Erythroblast (primary cell): Measurements from ENCODE around the gene UBXN11.
A peak's percentile ranks its signal among the peaks of the same experiment; 100 is the strongest.
"Not testable (repeated sequence)": the region's sequence is repeated elsewhere in the genome, so short reads cannot be mapped to it uniquely, and the experiment has no call there.

Experiments used
- DNase-seq, 2 experiments: peaks; one replicate each; lab custom pipeline; 2025; lab: John Stamatoyannopoulos, UW
- GATA1 ChIP-seq: IDR thresholded peaks from 2 replicates; pipeline ENCODE4 v1.6.1; 2011; ENCODE audit warnings: low read depth, mild to moderate bottlenecking, control low read depth, low read length, moderate library complexity
- POLR2A ChIP-seq: IDR thresholded peaks from 2 replicates; pipeline ENCODE4 v1.6.1; 2011; ENCODE audit warnings: mild to moderate bottlenecking, low read length

UBXN11 gene

GRCh38 chr1:26346274-26347033, 40.0 kb upstream of the UBXN11 start:
- TF ChIP-seq POLR2A (no peak), GATA1 (no peak)
- DNase-seq: no peak

GRCh38 chr1:26345718-26346117, 39.3 kb upstream of the UBXN11 start:
- no peak for DNase-seq
- TF ChIP-seq POLR2A: no peak
- TF ChIP-seq GATA1: no peak

- TF ChIP-seq GATA1: no peak
- TF ChIP-seq POLR2A: no peak
- no peak for DNase-seq
Observed at GRCh38 chr1:26344147-26344920, 37.9 kb upstream of the UBXN11 start.

GRCh38 chr1:26340047-26340481, 33.6 kb upstream of the UBXN11 start:
- DNase-seq: no peak
- TF ChIP-seq GATA1 (no peak), POLR2A (no peak)

GRCh38 chr1:26338670-26339069, 32.2 kb upstream of the UBXN11 start:
- no peak for TF ChIP-seq GATA1
- TF ChIP-seq POLR2A: no peak
- DNase-seq: no peak

GRCh38 chr1:26337625-26338024, 31.2 kb upstream of the UBXN11 start:
- no peak for TF ChIP-seq GATA1
- no peak for DNase-seq

- DNase-seq: no peak
- TF ChIP-seq GATA1 (no peak), POLR2A (no peak)
Observed at GRCh38 chr1:26337206-26337535, 30.7 kb upstream of the UBXN11 start.

GRCh38 chr1:26336477-26337205, 30.2 kb upstream of the UBXN11 start:
- peak in 1 of 2 experiments; percentile 80 for DNase-seq

GRCh38 chr1:26335774-26336476, 29.5 kb upstream of the UBXN11 start:
- TF ChIP-seq GATA1: no peak
- no peak for TF ChIP-seq POLR2A
- DNase-seq: no peak

More at GRCh38 chr1:26336477-26337205, 30.2 kb upstream of the UBXN11 start:
- no peak for TF ChIP-seq GATA1

GRCh38 chr1:26333312-26333711, 26.9 kb upstream of the UBXN11 start:
- not testable (repeated sequence) for DNase-seq

- no peak for TF ChIP-seq GATA1
- no peak for TF ChIP-seq POLR2A
- DNase-seq: no peak
Observed at GRCh38 chr1:26330276-26330675, 23.8 kb upstream of the UBXN11 start.

GRCh38 chr1:26329380-26329779, 22.9 kb upstream of the UBXN11 start:
- not testable (repeated sequence) for DNase-seq

- no peak for TF ChIP-seq POLR2A
- TF ChIP-seq GATA1: no peak
- DNase-seq: no peak
Observed at GRCh38 chr1:26328597-26328996, 22.2 kb upstream of the UBXN11 start.

- DNase-seq: no peak
- TF ChIP-seq GATA1 (no peak), POLR2A (no peak)
Observed at GRCh38 chr1:26327956-26328362, 21.5 kb upstream of the UBXN11 start.
